Tibial nerve (tissue), 4 donors: Measurements from ENCODE around the gene MAP4K1. TPM values are rescaled to one million over a fixed set of nuclear protein-coding genes. Genes with fewer than 3 reads are reported as not detected.

Source experiments
- DNase-seq, 2 donors: peaks; one replicate each; pipeline ENCODE4 v3.0.0-alpha.2; 2019; ENCODE audit warnings: low spot score in 2 of 2
- H3K27ac ChIP-seq, 4 donors: fragments of 200-600 bp; sonication (generic) in 3 of 4; one replicate each; pipeline ENCODE4 v1.5.1; 2017 to 2019; ENCODE audit warnings: mild to moderate bottlenecking in 1 of 4
- H3K27me3 ChIP-seq, 2 donors: fragments of 200-600 bp; sonication (generic) in 1 of 2; one replicate each; pipeline versions ENCODE4 v1.5.1 to v1.6.0; 2017 to 2019
- H3K36me3 ChIP-seq, 3 donors: fragments of 200-600 bp; sonication (generic); one replicate each; pipeline ENCODE4 v1.5.1; 2018 to 2019
- H3K4me1 ChIP-seq, 4 donors: fragments of 200-600 bp; sonication (generic) in 3 of 4; one replicate each; pipeline ENCODE4 v1.5.1; 2017 to 2019
- H3K4me3 ChIP-seq, 4 donors: fragments of 200-600 bp; sonication (generic) in 3 of 4; one replicate each; pipeline ENCODE4 v1.5.1; 2017 to 2019; ENCODE audit warnings: mild to moderate bottlenecking in 1 of 4, moderate library complexity in 1 of 4
- H3K9me3 ChIP-seq, 4 donors: fragments of 200-600 bp; sonication (generic) in 3 of 4; one replicate each; pipeline ENCODE4 v1.5.1; 2017 to 2019
- EP300 ChIP-seq, 2 donors: sonication (generic); formaldehyde crosslinking; IDR thresholded peaks; one replicate each; pipeline ENCODE4 v1.6.1; 2017; ENCODE audit warnings: antibody characterized with exemption in 2 of 2, mild to moderate bottlenecking in 1 of 2
- POLR2A ChIP-seq, 2 donors: fragments of 450-650 bp; IDR thresholded peaks; one replicate each; pipeline ENCODE4 v1.6.1; 2017; ENCODE audit warnings: antibody characterized with exemption in 2 of 2, mild to moderate bottlenecking in 2 of 2, moderate library complexity in 2 of 2
- WGBS, 2 donors: methylation state at CpG; one replicate each; pipeline ENCODE4 v1.1.5; 2018; 5-methylcytosine and 5-hydroxymethylcytosine counted together
- total RNA-seq, 4 donors: library from RNA; depleted of rRNA; stranded (reverse); fragments of >200 nt; gene quantifications; one replicate each; pipeline ENCODE4 v1.1.0, GENCODE V29; 2016
- TF ChIP-seq, protein P1 (sequence below), 5 experiments: fragments of 200-600 bp in 3 of 5; fragments of 450-650 bp in 2 of 5; sonication (generic) in 3 of 5; IDR thresholded peaks; one replicate each; pipeline ENCODE4 v1.5.1; 2016 to 2019; ENCODE audit warnings: antibody characterized with exemption in 5 of 5, mild to moderate bottlenecking in 3 of 5, moderate library complexity in 2 of 5

The MAP4K1 gene
- total RNA-seq, 4 donors from 2014 or later: 2.5 to 10.0 (median 8.8) TPM

DNA sequence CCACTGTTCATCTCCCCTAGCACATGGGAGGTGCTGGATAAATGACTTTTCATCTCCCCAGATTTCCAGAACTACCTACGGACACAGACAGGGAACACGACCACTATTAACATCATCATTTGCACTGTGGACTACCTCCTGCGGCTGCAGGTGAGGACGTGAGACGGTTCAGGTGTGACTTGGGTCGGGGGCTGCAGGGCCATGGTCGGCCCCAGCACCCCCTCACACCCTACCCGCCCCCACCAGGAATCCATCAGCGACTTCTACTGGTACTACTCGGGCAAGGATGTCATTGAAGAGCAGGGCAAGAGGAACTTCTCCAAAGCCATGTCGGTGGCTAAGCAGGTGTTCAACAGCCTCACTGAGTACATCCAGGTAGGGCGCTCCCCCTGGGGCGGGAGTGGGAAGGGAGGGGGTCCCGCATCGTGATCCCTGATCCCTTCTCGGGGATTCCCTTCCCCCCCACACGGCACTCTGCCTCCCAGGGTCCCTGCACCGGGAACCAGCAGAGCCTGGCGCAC, 74.4 kb downstream of the MAP4K1 start:
- no peak for DNase-seq
- Histone ChIP-seq H3K4me3 (peak overlapping the region in 1 of 4 donors; percentile 9), H3K36me3 (peaks cover 0 to 8% (median 0%) of the 10 kb centered on the region in 3 donors), H3K27ac (no peak overlapping the region), H3K4me1 (peaks cover 0 to 11% (median 5%) of the 10 kb centered on the region in 4 donors), H3K27me3 (no peaks in the 10 kb centered on the region), H3K9me3 (no peaks in the 10 kb centered on the region)
- TF ChIP-seq, protein P1, sequence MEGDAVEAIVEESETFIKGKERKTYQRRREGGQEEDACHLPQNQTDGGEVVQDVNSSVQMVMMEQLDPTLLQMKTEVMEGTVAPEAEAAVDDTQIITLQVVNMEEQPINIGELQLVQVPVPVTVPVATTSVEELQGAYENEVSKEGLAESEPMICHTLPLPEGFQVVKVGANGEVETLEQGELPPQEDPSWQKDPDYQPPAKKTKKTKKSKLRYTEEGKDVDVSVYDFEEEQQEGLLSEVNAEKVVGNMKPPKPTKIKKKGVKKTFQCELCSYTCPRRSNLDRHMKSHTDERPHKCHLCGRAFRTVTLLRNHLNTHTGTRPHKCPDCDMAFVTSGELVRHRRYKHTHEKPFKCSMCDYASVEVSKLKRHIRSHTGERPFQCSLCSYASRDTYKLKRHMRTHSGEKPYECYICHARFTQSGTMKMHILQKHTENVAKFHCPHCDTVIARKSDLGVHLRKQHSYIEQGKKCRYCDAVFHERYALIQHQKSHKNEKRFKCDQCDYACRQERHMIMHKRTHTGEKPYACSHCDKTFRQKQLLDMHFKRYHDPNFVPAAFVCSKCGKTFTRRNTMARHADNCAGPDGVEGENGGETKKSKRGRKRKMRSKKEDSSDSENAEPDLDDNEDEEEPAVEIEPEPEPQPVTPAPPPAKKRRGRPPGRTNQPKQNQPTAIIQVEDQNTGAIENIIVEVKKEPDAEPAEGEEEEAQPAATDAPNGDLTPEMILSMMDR (IDR thresholded peaks at IDR 0.05): no peak
- TF ChIP-seq EP300 (IDR thresholded peaks at IDR 0.05) (no peak), POLR2A (IDR thresholded peaks at IDR 0.05) (no peak)
- WGBS, 2 donors: 81 to 83% methylated on average over 9 to 19 of the region's 19 CpGs

DNA sequence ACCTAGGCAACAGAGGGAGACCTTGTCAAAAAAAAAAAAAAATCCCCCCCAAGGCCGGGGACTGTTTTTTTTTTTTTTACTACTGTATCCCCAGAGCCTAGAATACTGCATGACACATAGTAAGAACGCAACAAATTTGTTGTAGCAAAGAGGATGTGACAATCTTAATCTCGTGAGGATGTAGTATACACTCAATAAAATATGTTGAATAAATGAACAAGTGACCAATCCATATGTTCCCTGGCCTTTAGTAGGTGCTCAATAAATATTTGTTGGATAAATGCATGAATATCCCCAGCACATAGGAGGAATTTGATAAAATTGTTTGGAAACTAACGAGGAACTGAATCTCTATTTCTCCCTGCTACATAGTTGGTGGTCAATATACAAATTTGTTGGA, 75.7 kb downstream of the MAP4K1 start:
- TF ChIP-seq, protein P1 (IDR thresholded peaks at IDR 0.05): no peak
- TF ChIP-seq POLR2A (IDR thresholded peaks at IDR 0.05) (no peak), EP300 (IDR thresholded peaks at IDR 0.05) (no peak)
- Histone ChIP-seq H3K9me3 (no peaks in the 10 kb centered on the region), H3K27me3 (no peaks in the 10 kb centered on the region), H3K27ac (no peak overlapping the region), H3K4me3 (no peak overlapping the region), H3K4me1 (peaks cover 0 to 13% (median 6%) of the 10 kb centered on the region in 4 donors), H3K36me3 (peaks cover 0 to 8% (median 0%) of the 10 kb centered on the region in 3 donors)
- no peak for DNase-seq
- WGBS, 2 donors: 87 to 93% methylated on average over 4 of the region's 4 CpGs

DNA sequence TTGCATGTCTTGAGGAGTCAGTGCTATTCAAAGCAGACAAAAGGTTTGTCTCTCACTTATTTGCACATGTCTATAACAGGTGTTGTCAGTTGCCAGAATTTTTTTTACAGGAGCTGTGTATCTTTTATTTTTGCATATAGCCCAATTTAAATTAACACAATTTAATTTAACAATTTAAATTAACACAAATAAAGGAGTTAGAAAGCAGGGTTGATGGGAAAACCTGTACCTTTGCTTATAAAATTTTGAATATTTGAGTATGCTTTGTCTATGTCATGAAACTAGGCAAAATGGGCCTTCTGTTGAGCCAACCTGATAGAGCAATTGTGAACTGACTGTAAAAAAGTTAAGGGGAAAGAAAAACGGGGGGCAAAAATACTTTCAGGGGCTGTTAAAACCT, 78.0 kb downstream of the MAP4K1 start:
- H3K4me1 ChIP-seq: peaks cover 0 to 13% (median 6%) of the 10 kb centered on the region in 4 donors
- peaks cover 0 to 31% (median 0%) of the 10 kb centered on the region in 3 donors for H3K36me3 ChIP-seq
- H3K9me3 ChIP-seq: peaks cover 0 to 13% (median 0%) of the 10 kb centered on the region in 4 donors
- DNase-seq: no peak
- TF ChIP-seq POLR2A (IDR thresholded peaks at IDR 0.05): no peak
- TF ChIP-seq, protein P1 (IDR thresholded peaks at IDR 0.05): no peak
- TF ChIP-seq EP300 (IDR thresholded peaks at IDR 0.05): no peak
- no peak overlapping the region for H3K27ac ChIP-seq
- no peaks in the 10 kb centered on the region for H3K27me3 ChIP-seq
- WGBS, 2 donors: 42 to 66% methylated on average over 1 of the region's 1 CpG
- H3K4me3 ChIP-seq: no peak overlapping the region

DNA sequence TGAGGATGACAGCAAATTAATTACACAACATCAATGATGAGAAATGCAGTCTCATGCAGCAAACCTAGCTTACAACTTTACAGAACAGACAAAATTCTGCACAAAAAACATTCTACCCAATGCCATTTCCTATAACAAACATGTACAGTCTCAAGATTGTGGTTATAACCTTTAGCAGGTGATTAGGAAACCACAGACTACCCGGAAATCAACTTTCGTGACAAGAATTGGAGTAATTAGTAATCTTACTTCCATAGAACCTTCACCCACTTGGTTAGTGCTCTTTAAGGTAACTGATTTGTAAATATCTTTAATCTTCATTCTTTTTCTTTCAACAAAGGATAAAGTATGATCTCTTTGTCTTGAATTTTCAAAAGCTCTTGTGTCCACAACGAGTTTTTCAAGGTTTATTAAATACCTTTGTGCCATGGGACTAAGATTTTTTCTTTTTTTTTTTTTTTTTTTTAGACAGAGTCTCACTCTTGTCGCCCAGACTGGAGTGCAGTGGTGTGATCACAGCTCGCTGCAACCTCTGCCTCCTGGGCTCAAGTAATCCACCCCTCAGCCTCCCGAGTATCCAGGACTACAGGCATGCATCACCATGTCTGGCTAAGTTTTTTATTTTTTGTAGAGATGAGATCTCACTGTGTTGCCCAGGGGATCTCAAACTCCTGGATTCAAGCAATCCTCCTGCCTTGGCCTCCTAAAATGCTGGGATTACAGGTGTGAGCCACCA, 78.8 kb downstream of the MAP4K1 start:
- H3K9me3 ChIP-seq: peaks cover 0 to 18% (median 0%) of the 10 kb centered on the region in 4 donors
- peaks cover 0 to 38% (median 0%) of the 10 kb centered on the region in 3 donors for H3K36me3 ChIP-seq
- TF ChIP-seq, protein P1 (IDR thresholded peaks at IDR 0.05): no peak
- no peak for TF ChIP-seq EP300 (IDR thresholded peaks at IDR 0.05)
- no peak for TF ChIP-seq POLR2A (IDR thresholded peaks at IDR 0.05)
- no peak for DNase-seq
- H3K27me3 ChIP-seq: no peaks in the 10 kb centered on the region
- no peak overlapping the region for H3K4me3 ChIP-seq
- peaks cover 0 to 11% (median 4%) of the 10 kb centered on the region in 4 donors for H3K4me1 ChIP-seq
- H3K27ac ChIP-seq: peak overlapping the region in 1 of 4 donors; percentile 16
- WGBS, 2 donors: 56 to 61% methylated on average over 6 of the region's 6 CpGs

DNA sequence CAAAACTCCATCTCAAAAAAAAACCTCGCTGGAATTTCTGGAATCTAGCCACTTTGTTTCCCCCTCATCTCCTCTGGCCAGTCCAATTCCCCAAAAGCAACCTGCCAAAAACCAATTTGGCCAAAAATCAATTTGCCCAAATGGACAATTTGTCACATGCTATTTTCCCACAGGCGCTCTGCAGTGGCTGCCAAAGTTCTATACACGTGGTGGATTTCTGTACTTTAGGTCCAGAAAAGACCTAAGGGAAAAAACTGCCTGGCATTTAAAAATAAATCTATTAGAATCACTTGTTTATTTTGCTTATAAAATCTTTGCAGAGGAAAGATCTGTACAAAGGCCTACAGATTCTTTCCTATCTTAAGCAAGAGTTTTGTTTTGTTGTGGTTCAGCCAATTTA, 79.4 kb downstream of the MAP4K1 start:
- peaks cover 0 to 18% (median 0%) of the 10 kb centered on the region in 4 donors for H3K9me3 ChIP-seq
- peaks cover 0 to 11% (median 4%) of the 10 kb centered on the region in 4 donors for H3K4me1 ChIP-seq
- no peaks in the 10 kb centered on the region for H3K27me3 ChIP-seq
- no peak overlapping the region for H3K4me3 ChIP-seq
- DNase-seq: no peak
- peak overlapping the region in 1 of 4 donors; percentile 16 for H3K27ac ChIP-seq
- peaks cover 0 to 38% (median 0%) of the 10 kb centered on the region in 3 donors for H3K36me3 ChIP-seq
- WGBS, 2 donors: 28 to 36% methylated on average over 3 of the region's 3 CpGs
- no peak for TF ChIP-seq EP300 (IDR thresholded peaks at IDR 0.05)
- no peak for TF ChIP-seq POLR2A (IDR thresholded peaks at IDR 0.05)
- TF ChIP-seq, protein P1 (IDR thresholded peaks at IDR 0.05): no peak
